Small intestine (tissue), 7 donors: ENCODE measurements around the gene STAP1. TPM values are rescaled to one million over a fixed set of nuclear protein-coding genes. Genes with fewer than 3 reads are reported as not detected.

Source experiments
- DNase-seq, 2 donors: peaks; one replicate each; pipeline versions ENCODE4 v3.0.0 to v3.0.0-alpha.2; 2013
- FAIRE-seq: peaks from 2 replicates; lab custom pipeline; 2012; peaks lifted over from hg19 to GRCh38; lab: Jason Lieb, UNC
- H3K27ac ChIP-seq, 3 donors: one replicate each; pipeline ENCODE4 v1.5.1; 2013; ENCODE audit warnings: low read length in 2 of 3, mild to moderate bottlenecking in 2 of 3, control low read depth in 1 of 3, inconsistent platforms in 1 of 3, low read depth in 1 of 3, moderate library complexity in 1 of 3
- H3K27me3 ChIP-seq, 3 donors: one replicate each; pipeline ENCODE4 v1.6.1; 2013; ENCODE audit warnings: low read length in 3 of 3, inconsistent platforms in 1 of 3; ENCODE audit not compliant: control insufficient read depth in 3 of 3, insufficient read depth in 3 of 3
- H3K36me3 ChIP-seq, 3 donors: one replicate each; pipeline ENCODE4 v1.6.1; 2013; ENCODE audit warnings: low read length in 3 of 3, inconsistent platforms in 1 of 3, low read depth in 1 of 3, mild to moderate bottlenecking in 1 of 3, moderate library complexity in 1 of 3; ENCODE audit not compliant: control insufficient read depth in 3 of 3, insufficient read depth in 2 of 3
- H3K4me1 ChIP-seq, 3 donors: one replicate each; pipeline ENCODE4 v1.6.1; 2013; ENCODE audit warnings: low read length in 2 of 3, inconsistent platforms in 1 of 3, low read depth in 1 of 3, mild to moderate bottlenecking in 1 of 3, moderate library complexity in 1 of 3; ENCODE audit not compliant: control insufficient read depth in 3 of 3, insufficient read depth in 2 of 3
- H3K4me3 ChIP-seq, 3 donors: one replicate each; pipeline ENCODE4 v1.5.1; 2013; ENCODE audit warnings: low read length in 3 of 3, control low read depth in 1 of 3, inconsistent platforms in 1 of 3, low read depth in 1 of 3, mild to moderate bottlenecking in 1 of 3, moderate library complexity in 1 of 3
- H3K9me3 ChIP-seq, 2 donors: one replicate each; pipeline ENCODE4 v1.6.1; 2013; ENCODE audit warnings: low read depth in 1 of 2, low read length in 1 of 2; ENCODE audit not compliant: control insufficient read depth in 2 of 2, insufficient read depth in 1 of 2
- WGBS, 3 donors: extraction: QIAGEN DNeasy Blood & Tissue Kit; methylation state at CpG; one replicate each; pipeline ENCODE4 v1.1.7; 2013; 5-methylcytosine and 5-hydroxymethylcytosine counted together
- polyA plus RNA-seq, 4 donors: library from polyadenylated mRNA; stranded (reverse) in 3 of 4; unstranded in 1 of 4; fragments of 200-250 nt in 3 of 4; fragments of 120-200 nt in 1 of 4; gene quantifications; one replicate each; pipeline versions ENCODE4 v1.2.1 to v1.2.3, GENCODE V29; 2013
- donor health status: healthy with polysubstance abuse.
- donor health status: control.
- donor health status: control.
- donor health status: Bipolar disorder and iron deficiency.
- donor health status: healthy.

The STAP1 gene
- polyA plus RNA-seq, 4 donors, result 0.45 to 2.7 (median 0.72) TPM

GRCh38 chr4:67580577-67580976 is 22.1 kb downstream of the STAP1 start:
- Histone ChIP-seq H3K9me3 (no peaks in the 10 kb centered on the region), H3K36me3 (no peaks in the 10 kb centered on the region), H3K27me3 (no peaks in the 10 kb centered on the region), H3K4me1 (no peaks in the 10 kb centered on the region), H3K27ac (no peak overlapping the region), H3K4me3 (no peak overlapping the region)
- no peak for FAIRE-seq
- 82 to 94% (median 86%) methylated on average over 3 of the region's 3 CpGs for WGBS, 3 donors
- no peak for DNase-seq

- Histone ChIP-seq H3K36me3 (no peaks in the 10 kb centered on the region), H3K9me3 (no peaks in the 10 kb centered on the region), H3K4me3 (no peak overlapping the region), H3K27ac (no peak overlapping the region), H3K27me3 (no peaks in the 10 kb centered on the region), H3K4me1 (no peaks in the 10 kb centered on the region)
- FAIRE-seq, result no peak
- WGBS, 3 donors, result 62 to 82% (median 66%) methylated on average over 8 of the region's 8 CpGs
- no peak for DNase-seq
Measured at GRCh38 chr4:67581208-67581857, 22.8 kb downstream of the STAP1 start.

DNA sequence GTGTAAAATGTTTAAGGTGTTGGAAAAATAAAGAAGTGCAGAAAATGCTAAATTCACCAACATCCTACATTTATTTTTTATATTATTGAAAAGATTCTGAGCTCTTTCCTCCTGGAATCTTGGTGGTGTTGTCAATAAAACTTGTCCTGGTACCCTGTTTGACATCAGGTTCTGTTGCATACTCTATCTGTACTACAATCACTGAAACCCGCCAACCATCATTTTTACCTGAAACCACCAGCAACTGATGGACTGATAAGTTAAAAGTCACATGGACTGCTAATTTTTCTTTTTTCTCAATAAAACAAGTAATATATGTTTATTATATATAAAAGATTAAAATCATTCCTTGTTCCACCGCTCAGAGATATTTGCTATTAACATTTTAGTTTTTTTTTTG is 23.4 kb downstream of the STAP1 start:
- no peak overlapping the region for H3K27ac ChIP-seq
- no peaks in the 10 kb centered on the region for H3K36me3 ChIP-seq
- FAIRE-seq (no peak), DNase-seq (no peak)
- no peaks in the 10 kb centered on the region for H3K4me1 ChIP-seq
- WGBS, 3 donors, result 40 to 50% (median 46%) methylated on average over 2 of the region's 2 CpGs
- H3K9me3 ChIP-seq, result no peaks in the 10 kb centered on the region
- H3K4me3 ChIP-seq, result no peak overlapping the region
- no peaks in the 10 kb centered on the region for H3K27me3 ChIP-seq

- Histone ChIP-seq H3K36me3 (no peaks in the 10 kb centered on the region), H3K9me3 (no peaks in the 10 kb centered on the region), H3K4me1 (no peaks in the 10 kb centered on the region), H3K27me3 (no peaks in the 10 kb centered on the region), H3K27ac (no peak overlapping the region), H3K4me3 (no peak overlapping the region)
- FAIRE-seq (no peak), DNase-seq (no peak)
Measured at GRCh38 chr4:67584496-67584895, 26.0 kb downstream of the STAP1 start.

- DNase-seq, result no peak
- H3K9me3 ChIP-seq, result no peaks in the 10 kb centered on the region
- no peak overlapping the region for H3K4me3 ChIP-seq
- H3K36me3 ChIP-seq, result no peaks in the 10 kb centered on the region
- H3K4me1 ChIP-seq, result no peaks in the 10 kb centered on the region
- H3K27ac ChIP-seq, result no peak overlapping the region
- 88 to 90% (median 88%) methylated on average over 3 of the region's 3 CpGs for WGBS, 3 donors
- FAIRE-seq, result no peak
- no peaks in the 10 kb centered on the region for H3K27me3 ChIP-seq
Measured at GRCh38 chr4:67587156-67587555, 28.6 kb downstream of the STAP1 start.

DNA sequence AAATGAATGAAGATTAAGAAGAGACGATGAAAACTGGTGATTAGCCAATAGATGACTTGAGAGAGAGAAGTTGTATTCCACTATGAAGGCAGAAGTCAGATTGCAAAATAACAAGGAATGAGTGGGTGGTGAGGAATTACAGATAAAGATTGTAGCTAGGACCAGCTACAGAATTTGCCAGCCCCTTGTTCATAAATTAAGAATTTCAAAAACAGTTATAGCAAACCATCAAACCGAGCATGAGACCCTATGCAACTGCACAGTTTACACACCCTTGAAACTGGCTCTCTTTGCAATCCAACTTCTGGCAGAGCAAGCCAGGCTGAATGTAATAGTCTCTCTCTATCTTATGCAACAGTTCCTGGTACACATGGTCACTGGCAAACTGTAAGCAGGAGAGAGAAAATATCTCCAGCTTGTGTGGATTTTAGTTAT is 35.2 kb downstream of the STAP1 start:
- DNase-seq (no peak), FAIRE-seq (no peak)
- WGBS, 3 donors, result 77 to 82% (median 79%) methylated on average over 2 of the region's 2 CpGs
- Histone ChIP-seq H3K4me1 (no peaks in the 10 kb centered on the region), H3K4me3 (no peak overlapping the region), H3K36me3 (no peaks in the 10 kb centered on the region), H3K27ac (no peak overlapping the region), H3K27me3 (no peaks in the 10 kb centered on the region), H3K9me3 (no peaks in the 10 kb centered on the region)

DNA sequence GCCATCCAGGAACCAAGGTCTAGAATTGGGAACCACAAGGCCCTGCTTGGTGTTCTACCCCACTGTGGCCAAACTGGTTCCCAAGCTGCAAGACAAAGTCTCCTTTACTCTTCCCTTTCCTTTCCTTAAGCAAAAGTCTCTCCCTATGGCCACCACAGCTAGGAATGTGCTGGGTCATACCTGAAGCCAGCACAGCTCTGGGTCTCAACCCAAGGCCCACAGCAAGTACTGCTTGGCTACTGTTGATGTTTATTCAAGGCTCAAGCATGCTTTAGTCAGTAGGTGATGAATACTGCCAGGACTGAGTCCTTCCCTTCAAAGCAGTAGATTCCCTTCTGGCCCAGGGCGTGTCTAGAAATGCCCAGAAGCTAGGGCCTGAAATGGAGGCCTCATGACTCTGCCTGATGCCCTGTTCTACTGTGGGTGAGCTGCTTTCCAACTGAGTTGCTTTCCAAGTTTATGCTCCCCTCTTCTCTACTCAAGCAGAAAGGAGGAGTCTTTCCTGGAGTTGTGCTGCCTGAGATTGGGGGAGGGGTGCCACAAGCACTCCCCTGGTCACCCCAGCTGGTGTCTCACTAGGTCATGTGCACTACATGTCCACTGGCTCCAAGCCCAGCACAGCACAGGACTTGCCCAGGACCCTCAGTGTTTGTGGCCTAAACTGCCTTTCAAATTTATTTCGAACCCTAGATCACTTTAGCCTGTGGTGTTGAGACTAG is 44.9 kb downstream of the STAP1 start:
- FAIRE-seq, result no peak
- WGBS, 3 donors, result 93 to 94% (median 94%) methylated on average over 2 of the region's 2 CpGs
- H3K4me1 ChIP-seq, result no peaks in the 10 kb centered on the region
- H3K27ac ChIP-seq, result no peak overlapping the region
- H3K4me3 ChIP-seq, result no peak overlapping the region
- H3K27me3 ChIP-seq, result no peaks in the 10 kb centered on the region
- H3K36me3 ChIP-seq, result no peaks in the 10 kb centered on the region
- H3K9me3 ChIP-seq, result peaks cover 0 to 11% of the 10 kb centered on the region in 2 donors
- no peak for DNase-seq

DNA sequence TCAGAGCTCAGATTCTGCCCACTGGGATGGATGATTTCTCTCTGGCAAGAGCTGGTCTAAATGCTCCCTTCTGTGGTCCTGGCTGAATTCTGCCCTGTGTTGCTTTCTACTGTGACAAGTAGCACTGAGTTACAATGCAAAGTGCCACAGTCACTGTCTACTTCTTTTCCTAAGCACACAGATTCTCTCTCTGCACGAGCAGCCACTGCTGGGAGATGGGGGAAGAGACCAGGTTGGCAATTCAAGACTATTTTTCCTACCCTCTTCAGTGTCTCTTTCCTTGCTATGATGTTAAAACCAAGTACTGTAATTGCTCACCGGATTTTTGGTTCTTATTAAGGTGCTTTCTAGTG is 45.5 kb downstream of the STAP1 start:
- DNase-seq (no peak), FAIRE-seq (no peak)
- 83 to 88% (median 86%) methylated on average over 2 of the region's 2 CpGs for WGBS, 3 donors
- H3K4me3 ChIP-seq, result no peak overlapping the region
- no peaks in the 10 kb centered on the region for H3K4me1 ChIP-seq
- H3K27ac ChIP-seq, result no peak overlapping the region
- H3K27me3 ChIP-seq, result no peaks in the 10 kb centered on the region
- H3K36me3 ChIP-seq, result no peaks in the 10 kb centered on the region
- H3K9me3 ChIP-seq, result peaks cover 0 to 11% of the 10 kb centered on the region in 2 donors
